ENCODE measurements around the gene KIR2DL3.
"Not testable (repeated sequence)": the region's sequence is repeated elsewhere in the genome, so short reads cannot be mapped to it uniquely, and the experiment has no call there.

The KIR2DL3 gene

DNA sequence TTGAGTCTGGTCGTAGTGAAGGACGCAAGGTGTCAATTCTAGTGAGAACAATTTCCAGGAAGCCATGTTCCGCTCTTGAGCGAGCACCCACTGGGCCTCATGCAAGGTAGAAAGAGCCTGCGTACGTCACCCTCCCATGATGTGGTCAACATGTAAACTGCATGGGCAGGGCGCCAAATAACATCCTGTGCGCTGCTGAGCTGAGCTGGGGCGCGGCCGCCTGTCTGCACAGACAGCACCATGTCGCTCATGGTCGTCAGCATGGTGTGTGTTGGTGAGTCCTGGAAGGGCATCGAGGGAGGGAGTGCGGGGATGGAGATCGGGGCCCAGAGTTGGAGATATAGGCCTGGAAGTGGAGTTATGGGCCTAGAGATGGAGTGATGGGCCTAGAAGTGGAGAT is at the start of gene KIR2DL3:
TSS of gene KIR2DL3 (plus strand) at position 208 of the 400 bp plus-strand sequence. CDS start at position 241, 33 bp downstream.
- DNase-seq (ENCODE audit: low spot score): not testable (repeated sequence)

DNA sequence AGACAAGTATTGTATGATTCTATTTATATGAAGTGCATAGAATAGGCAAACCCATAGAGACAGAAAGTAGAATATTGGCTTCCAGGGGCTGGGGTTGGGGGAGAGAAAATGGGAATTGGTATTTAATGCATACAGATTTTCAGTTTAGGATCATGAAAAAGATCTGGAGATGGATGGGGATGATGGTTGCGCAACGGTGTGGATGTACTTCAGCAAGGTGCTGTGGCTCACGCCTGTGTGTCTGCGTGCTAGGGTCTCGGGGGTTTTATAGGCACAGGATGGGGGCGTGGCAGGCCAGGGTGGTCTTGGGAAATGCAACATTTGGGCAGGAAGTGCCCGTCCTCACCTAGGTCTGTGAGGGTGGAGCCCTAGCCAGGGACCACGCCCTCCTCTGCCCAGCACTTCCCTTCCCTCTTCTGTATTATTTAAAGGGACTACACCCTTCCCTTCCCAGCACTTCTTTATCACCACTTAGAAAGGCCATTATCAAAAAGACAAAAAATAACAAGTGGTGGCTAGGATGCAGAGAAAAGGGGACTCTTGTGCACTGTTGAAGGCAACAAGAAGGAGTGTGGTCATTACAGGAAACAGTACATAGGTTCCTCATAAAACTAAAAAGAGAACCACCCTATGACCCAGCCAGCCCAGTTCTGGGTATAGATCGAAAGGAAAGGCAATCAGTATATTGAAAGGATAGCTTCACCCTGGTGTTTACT is 46.6 kb upstream of the KIR2DL3 start:
- no peak for DNase-seq (ENCODE audit: low spot score)

DNA sequence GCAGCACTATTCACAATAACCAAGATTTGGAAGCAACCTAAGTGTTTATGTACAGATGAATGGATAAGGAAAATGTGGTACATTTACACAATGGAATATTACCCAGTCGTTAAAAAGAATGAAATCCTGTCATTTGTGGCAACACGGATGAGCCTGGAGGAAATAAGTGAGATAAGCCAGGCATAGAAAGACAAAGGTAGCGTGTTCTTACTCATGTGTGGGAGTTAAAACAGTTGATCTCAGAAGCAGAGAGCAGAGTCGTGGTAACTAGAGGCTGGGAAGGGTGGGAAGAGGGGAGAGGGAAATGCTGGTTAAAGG is 46.1 kb upstream of the KIR2DL3 start:
- no peak for DNase-seq (ENCODE audit: low spot score)

DNA sequence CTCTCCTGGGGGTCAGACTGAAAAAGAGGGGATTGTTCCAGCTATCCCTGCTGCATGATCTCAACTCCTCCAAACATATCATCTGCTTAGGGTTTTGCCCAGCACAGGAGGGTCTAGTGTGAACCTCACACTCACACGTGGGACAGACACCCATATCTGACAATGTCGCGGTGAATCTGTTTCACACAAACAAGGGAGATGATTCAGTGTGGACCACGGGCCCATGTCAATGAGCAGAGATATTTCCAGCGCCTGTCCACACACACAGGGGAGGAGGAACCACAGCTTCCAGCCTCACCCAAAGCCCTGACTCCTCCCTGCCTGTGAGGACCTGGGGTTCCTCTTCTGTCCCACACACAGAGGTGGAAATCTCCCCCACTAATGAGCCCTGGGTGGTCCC is 43.7 kb upstream of the KIR2DL3 start:
- no peak for DNase-seq (ENCODE audit: low spot score)

DNA sequence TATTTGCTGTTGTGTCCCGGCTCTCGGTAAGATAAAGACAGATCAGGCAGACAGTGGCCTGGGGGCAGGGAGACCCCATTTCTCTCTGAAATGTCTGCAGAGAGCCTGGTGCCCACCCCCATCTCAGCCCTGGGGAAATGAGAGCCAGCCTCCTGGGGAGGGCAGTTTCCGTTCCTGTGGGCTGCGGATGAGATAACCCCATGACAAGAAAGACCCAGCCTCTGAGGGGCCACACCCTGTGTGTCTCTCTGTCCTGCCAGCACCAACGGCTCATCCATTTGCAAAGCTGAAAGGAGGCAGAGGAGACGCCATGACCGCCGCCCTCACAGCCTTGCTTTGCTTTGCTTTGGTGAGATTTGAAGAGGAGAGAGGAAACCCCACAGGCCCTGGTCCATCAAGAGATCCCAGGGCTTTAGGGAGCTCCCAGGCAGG is 42.2 kb upstream of the KIR2DL3 start:
- DNase-seq (ENCODE audit: low spot score): no peak

DNA sequence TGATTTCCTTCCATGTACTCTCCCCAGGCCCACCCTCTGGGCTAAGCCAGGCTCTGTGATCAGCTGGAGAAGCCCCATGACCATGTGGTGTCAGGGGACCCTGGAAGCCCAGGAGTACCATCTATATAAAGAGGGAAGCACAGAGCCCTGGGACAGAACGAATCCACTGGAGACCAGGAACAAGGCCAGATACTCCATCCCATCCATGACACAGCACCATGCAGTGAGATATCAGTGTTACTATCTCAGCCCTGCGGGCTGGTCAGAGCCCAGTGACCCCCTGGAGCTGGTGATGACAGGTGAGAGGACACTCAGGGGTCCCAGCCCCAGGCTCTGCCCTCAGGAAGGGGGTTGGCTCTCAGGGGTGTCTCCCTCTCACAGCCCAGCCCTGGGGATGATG is 41.5 kb upstream of the KIR2DL3 start:
- DNase-seq (ENCODE audit: low spot score): no peak

DNA sequence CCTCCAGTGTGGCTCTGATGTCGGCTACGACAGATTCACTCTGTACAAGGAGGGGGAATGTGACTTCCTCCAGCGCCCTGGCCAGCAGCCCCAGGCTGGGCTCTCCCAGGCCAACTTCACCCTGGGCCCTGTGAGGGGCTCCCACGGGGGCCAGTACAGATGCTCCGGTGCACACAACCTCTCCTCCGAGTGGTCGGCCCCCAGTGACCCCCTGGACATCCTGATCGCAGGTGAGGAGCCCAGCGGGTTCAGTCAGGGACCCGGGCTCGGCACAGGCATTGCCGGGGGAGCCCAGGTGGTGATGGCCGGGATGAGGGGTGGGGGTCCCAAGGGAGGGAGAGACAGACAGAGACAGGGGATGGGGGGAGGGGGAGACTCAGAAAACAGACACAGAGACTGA is 40.6 kb upstream of the KIR2DL3 start:
- DNase-seq (ENCODE audit: low spot score): not testable (repeated sequence)

DNA sequence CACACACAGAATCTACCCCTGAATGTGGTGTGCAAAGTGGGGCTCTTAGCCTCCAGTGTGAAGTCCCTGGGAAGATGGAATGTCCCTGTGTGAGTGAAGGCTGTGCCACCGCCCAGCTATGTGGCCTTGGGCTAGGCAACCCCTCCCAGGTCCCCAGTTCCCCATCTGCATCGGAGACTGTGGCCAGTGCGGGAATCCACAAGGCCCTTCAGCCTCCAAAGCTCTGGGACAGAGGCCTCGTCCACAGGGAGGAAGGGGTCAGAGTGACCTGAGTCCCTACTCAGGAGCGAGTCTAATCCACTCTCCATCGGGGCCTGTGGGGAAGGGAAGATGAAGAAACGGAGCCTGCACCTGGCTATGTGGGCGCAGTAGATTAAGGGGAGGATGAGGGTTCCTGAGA is 33.4 kb upstream of the KIR2DL3 start:
- no peak for DNase-seq (ENCODE audit: low spot score)

DNA sequence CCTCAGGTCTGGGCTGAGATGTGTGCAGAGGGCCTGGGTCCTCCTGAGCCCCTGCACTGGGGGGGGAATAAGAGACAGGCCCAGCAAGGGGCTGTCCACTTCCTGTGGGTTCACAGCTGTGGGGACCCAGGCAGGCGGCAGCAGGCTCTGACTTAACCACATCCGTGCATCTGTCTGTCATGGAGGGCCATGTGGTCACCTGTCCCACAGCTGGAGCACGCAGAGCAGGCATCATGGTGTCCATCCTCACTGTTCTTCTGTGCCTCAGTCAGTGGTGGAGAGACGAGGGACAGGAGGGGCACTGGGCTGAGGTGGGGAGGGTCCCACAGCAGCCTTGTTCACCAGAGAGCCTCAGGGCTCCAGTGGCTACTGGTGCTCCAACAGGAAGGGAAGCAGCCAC is 30.4 kb upstream of the KIR2DL3 start:
- DNase-seq (ENCODE audit: low spot score): peak; percentile 54

DNA sequence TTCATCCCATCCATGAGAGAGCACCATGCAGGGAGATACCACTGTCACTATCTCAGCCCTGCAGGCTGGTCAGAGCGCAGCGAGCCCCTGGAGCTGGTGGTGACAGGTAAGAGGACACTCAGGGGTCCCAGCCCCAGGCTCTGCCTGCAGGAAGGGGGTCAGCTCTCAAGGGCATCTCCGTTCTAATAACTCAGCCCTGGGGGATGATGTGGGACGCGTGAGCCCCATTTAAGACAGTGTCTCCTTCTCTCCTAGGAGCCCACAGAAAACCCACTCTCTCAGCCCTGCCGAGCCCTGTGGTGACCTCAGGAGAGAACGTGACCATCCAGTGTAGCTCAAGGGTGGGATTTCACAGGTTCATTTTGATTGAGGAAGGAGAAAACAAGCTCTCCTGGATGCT is 29.5 kb upstream of the KIR2DL3 start:
- peak; percentile 46 for DNase-seq (ENCODE audit: low spot score)

DNA sequence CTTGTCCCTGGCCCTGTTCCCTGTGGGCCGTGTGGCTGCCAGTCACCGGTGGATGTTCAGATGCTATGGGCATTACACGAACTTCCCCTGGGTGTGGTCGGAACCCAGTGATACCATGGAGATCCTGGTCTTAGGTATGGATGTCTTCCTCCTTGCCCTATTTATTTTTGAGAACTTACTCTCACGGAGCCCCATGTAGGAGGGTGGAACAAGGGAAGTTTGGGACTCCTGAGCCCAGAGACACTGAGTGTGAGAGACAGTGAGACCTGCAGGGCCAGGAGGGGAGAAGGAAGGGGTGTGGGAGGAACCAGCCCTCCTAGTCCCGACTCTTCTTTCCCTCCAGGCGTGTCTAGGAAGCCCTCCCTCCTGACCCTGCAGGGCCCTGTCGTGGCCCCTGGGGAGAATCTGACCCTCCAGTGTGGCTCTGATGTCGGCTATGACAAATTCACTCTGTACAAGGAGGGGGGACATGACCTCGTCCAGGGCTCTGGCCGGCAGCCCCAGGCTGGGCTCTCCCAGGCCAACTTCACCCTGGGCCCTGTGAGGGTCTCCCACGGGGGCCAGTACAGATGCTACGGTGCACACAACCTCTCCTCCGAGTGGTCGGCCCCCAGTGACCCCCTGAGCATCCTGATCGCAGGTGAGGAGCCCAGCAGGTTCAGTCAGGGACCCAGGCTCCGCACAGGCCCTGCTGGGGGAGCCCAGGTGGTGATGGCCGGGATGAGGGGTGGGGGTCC is 28.9 kb upstream of the KIR2DL3 start:
- peak; percentile 50 for DNase-seq (ENCODE audit: low spot score)

DNA sequence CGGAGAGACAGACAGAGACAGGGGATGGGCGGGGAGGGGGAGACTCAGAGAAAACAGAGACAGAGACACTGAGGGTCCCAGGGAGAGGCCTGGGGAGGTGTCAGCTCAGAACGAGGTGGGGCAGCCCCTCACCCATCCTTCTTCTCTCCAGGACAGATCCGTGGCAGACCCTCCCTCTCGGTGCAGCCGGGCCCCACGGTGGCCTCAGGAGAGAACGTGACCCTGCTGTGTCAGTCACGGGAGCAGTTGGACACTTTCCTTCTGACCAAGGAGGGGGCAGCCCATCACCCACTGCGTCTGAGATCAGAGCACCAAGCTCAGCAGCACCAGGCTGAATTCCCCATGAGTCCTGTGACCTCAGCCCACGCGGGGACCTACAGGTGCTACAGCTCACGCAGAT is 28.4 kb upstream of the KIR2DL3 start:
- DNase-seq (ENCODE audit: low spot score): not testable (repeated sequence)

DNA sequence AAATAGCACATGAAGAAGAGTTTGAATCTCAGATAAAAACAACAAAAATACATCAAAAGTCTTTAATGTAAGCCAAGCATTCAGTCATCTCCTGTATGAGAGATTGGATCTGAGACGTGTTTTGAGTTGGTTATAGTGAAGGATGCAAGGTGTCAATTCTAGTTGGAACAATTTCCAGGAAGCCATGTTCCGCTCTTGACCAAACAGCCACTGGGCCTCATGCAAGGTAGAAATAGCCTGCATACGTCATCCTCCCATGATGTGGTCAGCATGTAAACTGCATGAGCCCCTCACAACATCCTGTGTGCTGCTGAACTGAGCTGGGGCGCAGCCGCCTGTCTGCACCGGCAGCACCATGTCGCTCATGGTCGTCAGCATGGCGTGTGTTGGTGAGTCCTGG is 14.2 kb upstream of the KIR2DL3 start, which contains the start of gene KIR3DL3:
TSS of gene KIR3DL3 (plus strand) at position 301 of the 400 bp plus-strand sequence. CDS start at position 356, 55 bp downstream.
- no peak for DNase-seq (ENCODE audit: low spot score)

DNA sequence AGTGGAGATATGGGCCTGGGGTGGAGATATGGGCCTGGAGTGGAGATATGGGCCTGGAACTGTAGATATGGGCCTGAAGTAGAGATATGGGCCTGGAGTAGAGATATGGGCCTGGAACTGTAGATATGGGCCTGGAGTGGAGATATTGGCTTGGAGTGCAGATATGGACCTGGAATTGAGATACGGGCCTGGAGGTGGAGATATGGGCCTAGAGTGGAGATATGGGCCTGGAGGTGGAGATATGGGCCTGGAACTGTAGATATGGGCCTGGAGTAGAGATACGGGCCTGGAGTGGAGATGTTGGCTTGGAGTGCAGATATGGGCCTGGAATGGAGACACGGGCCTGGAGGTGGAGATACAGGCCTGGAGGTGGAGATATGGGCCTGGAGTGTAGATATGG is 13.7 kb upstream of the KIR2DL3 start:
- DNase-seq (ENCODE audit: low spot score): no peak

DNA sequence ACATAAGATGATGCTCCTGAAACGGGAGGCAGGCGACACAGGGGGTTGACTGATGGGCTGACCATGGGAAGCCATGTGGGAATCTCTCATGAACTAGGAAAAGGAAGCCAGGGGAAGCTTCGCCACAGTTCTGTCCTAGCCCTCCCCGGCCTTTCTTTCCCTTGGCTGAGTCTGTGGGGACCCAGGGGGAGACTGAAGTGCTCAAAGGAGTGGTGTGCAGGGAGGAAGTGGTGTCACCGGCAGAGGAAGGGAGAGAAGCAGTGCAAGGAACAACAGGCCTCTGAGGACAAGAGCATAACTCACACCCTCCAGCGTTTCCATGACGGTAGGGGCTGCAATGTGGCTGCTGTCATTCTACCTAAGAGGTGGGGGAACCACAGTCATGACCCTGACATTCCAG is 13.0 kb upstream of the KIR2DL3 start:
- no peak for DNase-seq (ENCODE audit: low spot score)

DNA sequence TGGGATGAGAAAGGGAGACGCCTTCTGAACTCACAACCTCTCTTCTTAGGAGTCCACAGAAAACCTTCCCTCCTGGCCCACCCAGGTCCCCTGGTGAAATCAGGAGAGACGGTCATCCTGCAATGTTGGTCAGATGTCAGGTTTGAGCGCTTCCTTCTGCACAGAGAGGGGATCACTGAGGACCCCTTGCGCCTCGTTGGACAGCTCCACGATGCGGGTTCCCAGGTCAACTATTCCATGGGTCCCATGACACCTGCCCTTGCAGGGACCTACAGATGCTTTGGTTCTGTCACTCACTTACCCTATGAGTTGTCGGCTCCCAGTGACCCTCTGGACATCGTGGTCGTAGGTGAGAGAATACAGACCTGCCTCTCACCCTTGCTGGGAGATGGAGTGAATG is 10.8 kb upstream of the KIR2DL3 start:
- DNase-seq (ENCODE audit: low spot score): no peak

DNA sequence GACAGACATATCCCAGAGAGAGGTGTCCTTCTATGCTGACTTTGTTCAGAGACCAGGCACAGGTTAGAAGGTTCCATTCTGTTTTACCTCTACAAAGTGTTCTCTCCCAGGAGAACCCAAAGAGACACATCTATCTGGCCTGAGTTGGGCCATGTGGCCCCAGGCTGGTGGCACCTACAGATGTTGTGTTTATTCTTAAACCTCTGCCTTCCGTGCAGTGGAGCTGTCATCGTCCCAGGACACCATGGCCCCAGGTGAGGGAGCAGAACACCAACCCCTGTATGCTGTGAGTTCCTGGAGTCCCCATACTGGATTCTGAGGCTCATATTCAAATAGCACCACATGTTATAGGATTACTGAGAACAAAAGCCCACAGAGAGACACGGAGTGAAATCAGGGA is 10.1 kb upstream of the KIR2DL3 start:
- no peak for DNase-seq (ENCODE audit: low spot score)

DNA sequence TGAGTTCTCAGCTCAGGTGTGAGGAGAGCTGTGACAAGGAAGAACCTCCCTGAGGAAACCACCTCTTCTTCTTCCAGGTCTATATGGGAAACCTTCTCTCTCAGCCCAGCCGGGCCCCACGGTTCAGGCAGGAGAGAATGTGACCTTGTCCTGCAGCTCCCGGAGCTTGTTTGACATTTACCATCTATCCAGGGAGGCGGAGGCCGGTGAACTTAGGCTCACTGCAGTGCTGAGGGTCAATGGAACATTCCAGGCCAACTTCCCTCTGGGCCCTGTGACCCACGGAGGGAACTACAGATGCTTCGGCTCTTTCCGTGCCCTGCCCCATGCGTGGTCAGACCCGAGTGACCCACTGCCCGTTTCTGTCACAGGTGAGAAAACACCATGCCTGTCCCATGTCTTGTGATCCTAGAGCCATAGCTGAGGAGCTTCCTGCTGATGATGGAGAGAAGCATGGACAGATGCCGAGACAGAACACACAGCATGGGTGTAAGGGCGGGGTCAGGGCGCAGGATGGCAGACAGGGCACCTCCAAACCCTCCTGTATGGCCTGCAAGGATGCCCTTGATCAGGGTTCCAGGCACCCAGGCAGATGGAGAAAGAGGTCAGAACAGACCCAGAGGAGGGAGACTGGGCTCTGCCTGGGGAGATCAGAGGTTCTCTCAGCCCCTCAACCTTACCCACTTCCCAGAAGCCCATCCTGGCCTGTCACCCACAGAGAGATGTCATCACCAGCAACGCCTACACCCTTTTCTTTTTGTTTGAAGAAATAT is 8.7 kb upstream of the KIR2DL3 start:
- DNase-seq (ENCODE audit: low spot score): no peak

DNA sequence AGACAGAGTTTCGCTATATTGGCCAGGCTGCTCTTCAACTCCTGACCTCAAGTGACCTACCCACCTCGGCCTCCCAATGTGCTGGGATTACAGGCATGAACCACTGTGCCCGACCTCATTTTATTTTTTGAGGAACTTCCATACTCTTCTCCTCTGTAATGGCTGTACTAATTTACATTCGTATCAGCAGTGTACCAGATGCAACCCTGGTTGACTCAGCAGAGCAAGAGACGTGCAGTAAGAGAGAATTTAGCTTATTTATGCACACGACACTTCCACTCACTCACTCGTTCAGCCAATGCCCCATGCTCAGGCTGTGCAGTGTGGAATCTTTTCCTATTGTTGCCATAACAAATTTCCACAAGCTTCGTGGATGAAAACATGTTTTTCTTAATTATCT is 7.1 kb upstream of the KIR2DL3 start:
- no peak for DNase-seq (ENCODE audit: low spot score)

DNA sequence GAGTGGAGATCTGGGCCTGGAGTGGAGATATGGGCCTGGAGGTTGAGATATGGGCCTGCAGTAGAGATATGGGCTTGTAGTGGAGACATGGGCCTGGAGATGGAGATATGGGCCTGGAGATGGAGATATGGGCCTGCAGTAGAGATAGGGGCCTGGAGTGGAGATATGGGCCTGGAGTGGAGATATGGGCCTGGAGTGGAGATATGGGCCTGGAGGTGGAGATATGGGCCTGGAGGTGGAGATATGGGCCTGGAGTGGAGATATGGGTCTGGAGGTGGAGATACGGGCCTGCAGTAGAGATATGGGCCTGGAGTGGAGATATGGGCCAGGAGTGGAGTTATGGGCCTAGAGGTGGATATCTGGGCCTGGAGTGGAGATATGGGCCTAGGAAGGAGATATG is 402 bp downstream of the KIR2DL3 start:
- no peak for DNase-seq (ENCODE audit: low spot score)

DNA sequence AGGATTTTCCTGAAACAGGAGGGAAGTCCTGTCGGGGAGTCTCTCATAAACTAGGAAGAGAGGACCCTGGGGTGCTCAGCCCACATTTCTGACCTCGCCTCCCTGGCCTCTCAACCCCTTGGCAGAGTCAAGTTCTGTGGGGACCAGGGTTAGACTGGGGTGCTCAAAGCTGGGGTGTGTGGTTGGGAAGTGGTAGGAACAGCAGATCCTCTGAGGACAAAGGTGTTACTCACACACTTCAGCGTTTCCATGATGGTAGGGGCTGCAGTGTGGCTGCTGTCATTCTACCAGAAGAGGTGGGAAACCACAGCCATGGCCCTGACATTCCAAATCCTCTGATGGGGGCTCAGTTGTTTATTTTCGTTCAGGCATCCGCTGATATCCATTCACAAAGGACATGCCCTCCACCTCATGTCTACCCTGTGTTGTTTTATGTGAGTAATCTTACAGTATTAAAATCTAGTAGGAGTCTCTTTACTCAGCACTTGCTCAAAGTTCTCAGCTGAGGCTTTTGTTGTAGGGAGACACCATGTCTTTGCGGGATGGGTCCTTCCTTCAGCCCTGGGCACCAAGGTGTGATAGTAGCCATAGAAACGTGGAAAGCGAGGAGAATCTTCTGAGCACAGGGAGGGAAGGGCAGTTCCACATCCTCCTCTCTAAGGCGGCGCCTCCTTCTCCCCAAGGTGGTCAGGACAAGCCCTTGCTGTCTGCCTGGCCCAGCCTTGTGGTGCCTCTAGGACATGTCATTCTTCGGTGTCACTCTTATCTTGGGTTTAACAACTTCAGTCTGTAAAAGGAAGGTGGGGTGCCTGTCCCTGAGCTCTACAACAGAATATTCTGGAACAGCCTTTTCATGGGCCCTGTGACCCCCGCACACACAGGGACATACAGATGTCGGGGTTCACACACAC is 1.5 kb downstream of the KIR2DL3 start:
- peak; percentile 37 for DNase-seq (ENCODE audit: low spot score)

DNA sequence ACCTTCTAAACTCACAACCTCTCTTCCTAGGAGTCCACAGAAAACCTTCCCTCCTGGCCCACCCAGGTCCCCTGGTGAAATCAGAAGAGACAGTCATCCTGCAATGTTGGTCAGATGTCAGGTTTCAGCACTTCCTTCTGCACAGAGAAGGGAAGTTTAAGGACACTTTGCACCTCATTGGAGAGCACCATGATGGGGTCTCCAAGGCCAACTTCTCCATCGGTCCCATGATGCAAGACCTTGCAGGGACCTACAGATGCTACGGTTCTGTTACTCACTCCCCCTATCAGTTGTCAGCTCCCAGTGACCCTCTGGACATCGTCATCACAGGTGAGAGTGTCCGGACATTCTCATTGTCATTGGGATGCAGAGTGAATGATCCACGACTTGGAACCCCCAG is 3.6 kb downstream of the KIR2DL3 start:
- DNase-seq (ENCODE audit: low spot score): not testable (repeated sequence)

Data from left forelimb (tissue), 1 donor.